Measurements from ENCODE around the gene DCP1B.

DCP1B gene

DNA sequence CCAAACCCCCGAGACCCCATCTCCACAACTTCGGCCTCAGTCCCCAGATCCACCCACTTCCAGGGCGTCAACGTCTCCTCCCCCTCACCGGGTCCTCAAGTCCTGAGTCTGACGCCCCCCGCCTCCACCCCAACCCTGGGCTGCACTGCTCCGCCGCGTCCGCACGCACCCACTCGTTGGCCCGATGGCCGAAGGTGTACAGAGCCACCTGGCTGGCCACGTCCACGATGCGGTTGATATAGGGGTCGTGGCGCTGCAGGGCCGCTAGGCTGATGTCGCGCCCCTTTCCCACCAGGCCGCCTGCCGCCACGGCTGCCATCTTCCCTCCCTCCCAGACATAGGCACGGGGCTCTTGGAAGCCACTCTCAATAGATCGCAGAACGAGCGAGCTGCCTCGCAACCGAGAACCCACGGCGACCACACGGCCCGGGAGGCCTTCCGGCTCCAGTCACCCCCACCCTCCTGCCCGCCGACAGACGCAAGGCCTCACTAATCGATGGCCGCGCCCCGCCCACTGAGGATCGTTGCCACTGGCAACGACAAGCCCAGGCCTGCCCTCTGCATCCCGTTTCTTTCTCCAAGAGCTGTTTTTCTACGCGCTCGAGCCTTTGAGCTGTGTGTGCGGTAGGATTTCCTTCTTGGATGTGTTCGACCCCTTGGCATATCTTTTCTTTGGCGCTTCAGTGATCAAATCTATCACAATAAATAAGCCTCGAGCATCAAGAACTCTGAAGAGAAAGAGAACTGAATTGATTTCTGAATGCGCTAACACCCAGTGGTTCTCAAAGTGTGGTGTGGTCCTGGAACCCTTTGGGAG lies at the start of gene DCP1B:
Gene DCP1B, minus strand, starts transcription at position 345 of the 817 bp plus-strand sequence. Its CDS starts 26 bp downstream, at position 319.
- ATAC-seq (peak; percentile 100), DNase-seq (peak; percentile 94)

DNA sequence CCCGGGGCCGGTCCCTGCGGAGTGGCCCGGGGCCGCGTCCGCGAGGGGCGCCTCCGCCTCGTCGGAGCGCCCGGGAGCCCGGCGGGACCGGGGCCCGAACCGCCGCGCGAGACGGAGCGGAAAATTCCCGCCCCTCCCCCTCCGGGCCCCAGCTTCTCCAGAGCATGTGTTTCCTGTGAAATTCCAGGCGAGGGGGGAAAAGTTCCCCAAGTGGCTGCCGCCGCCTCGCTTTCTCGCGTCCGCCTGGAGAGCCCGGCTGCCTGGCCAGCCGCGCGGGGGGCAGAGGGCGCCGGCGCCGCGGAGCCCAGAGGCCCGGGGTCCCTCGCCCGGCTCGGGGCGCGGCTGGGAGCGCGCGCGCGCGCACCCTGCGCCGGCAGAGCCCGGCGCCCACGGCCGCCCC lies 49.4 kb upstream of the DCP1B start:
- DNase-seq (no peak), ATAC-seq (no peak)

DNA sequence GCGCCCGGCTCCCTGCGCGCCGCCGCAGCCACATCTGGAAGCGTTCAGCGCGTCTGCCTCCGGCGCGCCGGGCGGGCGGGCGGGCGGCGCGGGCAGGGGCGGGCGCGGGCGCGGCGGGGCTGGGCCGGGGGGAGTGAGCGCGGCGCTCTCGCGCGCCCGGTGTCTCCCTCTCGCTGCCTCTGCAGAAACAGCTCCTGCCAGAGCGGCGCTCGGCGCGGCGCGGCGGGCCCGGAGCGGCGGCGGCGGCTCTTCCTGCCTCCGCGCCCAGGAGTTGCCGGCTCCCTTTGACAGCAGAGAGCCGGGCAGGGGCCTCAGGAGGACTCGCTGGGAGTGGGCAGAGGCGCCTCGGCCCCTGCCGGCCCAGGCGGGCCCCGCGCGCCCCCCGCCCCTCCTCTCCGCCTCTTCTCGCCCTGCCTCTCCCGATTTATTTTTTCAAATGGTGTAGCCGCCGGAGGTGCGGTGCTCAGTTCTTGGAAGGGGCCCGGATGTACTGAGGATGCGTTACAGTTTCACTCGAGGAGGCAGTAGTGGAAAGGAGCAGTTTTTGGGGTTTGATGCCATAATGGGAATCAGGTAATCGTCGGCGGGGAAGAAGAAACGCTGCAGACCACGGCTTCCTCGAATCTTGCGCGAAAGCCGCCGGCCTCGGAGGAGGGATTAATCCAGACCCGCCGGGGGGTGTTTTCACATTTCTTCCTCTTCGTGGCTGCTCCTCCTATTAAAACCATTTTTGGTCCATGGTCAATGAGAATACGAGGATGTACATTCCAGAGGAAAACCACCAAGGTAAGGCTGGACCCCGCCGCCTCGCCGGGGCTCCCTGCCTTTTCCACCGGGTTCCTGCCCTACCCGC lies 48.8 kb upstream of the DCP1B start, which contains the start of gene CACNA1C:
Gene CACNA1C, plus strand, starts transcription at position 162 of the 853 bp plus-strand sequence. Its CDS starts 576 bp downstream, at position 738.
- peak; percentile 43 for DNase-seq

DNA sequence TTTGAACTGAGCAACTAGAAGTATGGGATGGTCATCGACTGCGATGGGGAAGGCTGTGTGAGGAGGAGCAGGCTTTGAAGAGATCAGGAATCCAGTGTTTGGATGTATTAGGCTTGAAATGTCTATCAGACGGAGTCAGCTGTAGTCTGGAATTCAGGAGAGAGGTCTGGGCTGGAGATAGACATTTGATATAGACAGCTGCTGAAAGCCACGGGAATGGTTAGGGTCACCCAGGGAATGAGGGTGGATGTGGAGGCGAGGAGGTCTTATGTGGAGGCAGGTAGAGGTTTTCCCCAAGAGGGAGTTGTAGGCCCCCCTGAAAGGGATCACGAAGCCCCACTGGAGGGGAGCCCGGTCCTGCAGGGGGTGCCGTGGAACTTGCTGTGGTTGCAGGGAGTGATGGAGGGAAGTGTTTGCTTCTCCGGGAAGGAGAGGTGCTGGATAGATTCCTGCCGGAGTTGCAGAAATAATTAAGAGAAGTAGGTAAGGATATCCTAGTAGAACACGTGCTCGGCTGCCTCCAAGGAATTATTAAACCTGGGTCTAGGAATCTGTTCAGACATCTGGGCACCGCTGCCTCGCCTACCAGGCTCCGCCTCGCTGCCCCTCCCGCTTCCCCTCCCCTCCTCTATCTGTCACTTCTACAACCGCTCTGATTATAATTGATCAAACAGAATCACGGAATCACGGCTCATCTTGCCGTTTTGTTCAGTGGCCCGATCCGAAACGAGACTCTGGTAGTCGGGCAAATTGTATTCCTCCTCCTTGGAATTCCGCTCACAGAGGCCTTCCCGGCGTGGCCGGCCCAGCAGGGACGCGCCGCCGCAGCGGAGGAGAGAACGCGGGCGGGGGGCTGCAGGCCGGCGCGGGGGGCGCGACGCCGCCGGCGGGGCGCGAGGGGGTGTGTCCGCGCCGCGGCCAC lies 47.7 kb upstream of the DCP1B start:
- no peak for ATAC-seq
- no peak for DNase-seq

More for the DNA sequence above, 48.8 kb upstream of the DCP1B start, which contains the start of gene CACNA1C:
- ATAC-seq: peak; percentile 61

DNA sequence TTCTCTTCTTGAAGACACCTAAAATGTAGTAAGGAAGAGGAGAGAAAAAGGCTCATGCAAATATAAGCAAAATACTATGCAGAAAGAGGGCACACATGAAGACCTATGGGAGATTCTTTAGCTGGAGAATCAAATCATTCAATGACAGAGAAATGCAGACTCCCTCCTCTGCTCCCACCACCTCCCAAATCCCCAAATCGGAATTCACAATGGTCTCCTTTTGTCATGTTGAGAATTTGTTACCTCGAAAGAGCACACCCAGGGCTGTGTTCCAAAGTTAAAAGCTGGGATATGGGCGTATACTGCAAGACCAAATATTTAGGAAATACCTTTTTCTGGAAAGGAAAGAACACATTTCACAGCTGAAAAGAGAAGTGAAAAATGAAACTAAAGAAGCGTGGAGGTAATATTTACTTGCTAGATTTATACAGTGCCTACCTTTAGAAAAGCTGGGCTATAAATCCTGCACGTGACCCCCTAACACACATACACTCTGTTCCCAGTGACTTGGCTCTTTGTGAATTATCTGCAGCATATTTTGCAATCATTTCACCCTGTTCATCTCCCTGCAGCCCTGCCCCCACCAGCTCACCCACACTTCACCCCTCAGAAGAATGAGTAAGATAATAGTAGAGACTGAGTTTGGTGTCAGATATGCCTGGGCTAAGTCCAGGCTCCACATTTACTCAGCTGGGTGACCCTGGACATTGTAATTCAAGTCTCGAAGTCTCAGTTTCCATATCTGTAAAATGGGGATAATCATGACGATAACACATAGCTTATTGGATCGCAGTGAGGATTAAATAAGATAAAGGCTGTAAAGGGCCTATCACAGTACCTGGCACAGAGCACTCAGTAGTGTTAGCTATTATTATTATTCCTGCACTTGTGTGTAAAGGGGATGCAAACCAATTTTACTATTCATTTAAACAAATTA lies 45.6 kb upstream of the DCP1B start:
- DNase-seq: no peak
- no peak for ATAC-seq

DNA sequence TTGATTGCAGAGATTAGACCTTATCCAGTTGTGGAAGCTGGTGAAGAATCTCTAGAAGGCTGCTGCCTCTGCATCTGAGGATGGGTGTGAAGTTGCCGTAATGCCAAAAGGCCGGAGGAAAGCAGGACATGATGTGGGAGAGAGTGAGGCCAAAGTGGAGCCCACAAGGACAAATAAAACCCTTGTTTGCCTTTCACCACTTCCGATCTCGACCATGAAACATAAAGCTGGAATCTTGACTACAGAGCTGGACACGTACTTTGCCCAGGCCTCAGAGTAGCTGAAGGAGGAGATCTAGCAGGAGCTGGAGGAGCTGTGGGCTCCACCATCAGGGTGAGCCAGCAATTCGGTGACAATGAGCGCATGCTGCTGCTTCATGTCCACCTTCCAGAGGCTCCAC lies 43.5 kb upstream of the DCP1B start:
- no peak for ATAC-seq
- no peak for DNase-seq

DNA sequence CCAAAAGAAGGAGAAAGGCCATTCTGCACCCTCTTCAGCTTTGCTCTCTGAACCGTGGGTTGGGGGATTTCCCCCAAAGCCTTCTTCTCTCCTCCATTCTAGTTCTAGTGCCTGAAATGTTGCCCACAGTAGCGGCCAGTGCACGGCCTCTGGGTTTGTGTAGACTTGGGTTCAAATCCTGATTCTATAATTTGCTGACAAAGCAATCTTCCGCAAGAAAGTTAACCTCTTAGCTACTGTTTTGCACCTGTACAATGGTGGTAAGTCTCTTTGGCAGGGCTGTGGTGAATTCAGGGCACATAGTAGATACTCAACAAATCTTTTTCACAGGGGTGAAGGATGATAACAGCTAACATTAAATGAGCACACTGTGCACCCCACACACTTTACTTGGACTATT lies 42.7 kb upstream of the DCP1B start:
- DNase-seq: no peak

DNA sequence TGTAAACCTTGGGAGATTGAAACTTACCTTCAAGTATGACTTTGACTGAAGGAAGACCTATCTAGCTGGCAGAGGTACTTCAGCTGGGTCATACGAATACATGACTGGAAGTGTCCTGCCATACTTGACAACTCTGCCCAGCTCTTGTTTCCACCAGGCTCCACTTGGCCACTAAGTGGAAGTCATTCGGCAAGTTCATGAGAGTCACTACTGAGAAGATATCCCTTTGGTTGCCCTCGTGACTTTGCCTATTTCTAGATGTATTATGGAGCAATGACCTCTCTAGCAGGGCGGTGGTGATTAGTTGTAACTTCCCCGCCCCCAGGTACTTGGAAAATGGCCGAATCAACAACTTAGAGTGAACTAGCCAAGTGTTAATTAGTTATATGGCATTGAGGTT lies 39.9 kb upstream of the DCP1B start:
- ATAC-seq: no peak

More for the DNA sequence above, 42.7 kb upstream of the DCP1B start:
- no peak for ATAC-seq

DNA sequence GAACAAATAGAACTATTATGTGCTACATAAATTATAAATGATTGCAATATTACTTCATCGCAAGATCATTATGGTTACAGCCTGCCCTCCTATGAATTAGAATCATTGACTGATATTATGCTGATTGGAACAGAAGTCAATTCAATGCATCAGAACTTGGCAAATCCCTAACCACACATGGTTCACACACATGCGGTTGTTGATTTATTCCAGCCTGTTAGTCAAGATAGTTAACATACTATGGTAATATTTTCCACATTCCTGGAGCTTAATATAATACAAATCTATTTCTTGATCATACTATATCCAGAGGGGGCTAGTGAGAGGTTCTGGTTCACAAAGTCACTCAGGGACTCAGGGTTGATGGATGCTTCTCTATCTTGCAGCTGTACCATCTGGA lies 38.8 kb upstream of the DCP1B start:
- ATAC-seq (no peak), DNase-seq (no peak)

More for the DNA sequence above, 39.9 kb upstream of the DCP1B start:
- DNase-seq: no peak

DNA sequence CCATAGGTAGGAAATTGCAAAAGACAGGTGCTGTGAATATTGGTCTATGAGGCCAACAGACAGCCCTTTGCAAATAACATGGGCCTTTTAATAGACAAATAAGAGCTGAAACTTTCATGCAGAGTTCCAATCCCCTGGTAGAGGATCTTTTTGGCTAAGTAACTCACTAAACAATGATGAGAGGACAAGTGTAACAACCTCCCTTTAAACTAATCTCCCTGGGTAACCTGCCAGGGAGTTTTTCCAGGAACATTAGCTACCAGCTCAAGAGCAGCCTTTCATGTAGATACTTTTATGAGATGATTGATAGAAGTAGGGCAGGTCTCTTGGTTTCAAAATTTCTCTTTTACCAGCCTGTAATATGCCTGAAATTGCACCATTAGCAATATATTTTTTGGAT lies 34.8 kb upstream of the DCP1B start:
- ATAC-seq (no peak), DNase-seq (no peak)

DNA sequence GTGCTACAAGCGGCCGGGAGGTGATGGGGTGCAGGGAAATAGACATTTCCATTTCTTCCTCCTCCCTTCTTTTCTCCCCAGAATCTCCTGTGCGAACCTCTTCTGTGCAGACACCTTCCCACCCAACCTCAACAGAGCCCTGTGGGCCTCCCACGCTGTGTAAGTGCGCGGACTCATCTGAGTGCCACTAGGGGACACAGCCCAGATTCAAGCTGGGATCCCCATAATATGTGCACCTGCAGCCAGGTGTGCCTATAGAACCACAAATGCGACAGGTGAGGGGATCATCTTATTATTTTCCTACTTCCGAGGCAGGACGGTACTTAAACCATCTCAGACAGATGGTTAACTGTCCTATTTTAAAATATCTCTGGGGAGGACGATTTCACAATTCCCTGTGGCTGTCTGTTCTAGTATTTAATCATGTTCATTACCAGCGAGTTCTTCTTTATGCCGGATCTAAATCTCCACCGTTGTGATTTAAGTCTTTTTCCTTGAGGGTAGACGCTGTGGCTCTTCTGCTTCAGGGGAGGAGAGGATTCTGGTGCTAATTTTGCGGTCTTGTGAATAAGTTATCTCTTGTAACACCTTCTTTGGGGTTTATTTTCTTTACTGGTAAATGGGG lies 31.3 kb upstream of the DCP1B start:
- DNase-seq: no peak
- ATAC-seq: peak; percentile 6

DNA sequence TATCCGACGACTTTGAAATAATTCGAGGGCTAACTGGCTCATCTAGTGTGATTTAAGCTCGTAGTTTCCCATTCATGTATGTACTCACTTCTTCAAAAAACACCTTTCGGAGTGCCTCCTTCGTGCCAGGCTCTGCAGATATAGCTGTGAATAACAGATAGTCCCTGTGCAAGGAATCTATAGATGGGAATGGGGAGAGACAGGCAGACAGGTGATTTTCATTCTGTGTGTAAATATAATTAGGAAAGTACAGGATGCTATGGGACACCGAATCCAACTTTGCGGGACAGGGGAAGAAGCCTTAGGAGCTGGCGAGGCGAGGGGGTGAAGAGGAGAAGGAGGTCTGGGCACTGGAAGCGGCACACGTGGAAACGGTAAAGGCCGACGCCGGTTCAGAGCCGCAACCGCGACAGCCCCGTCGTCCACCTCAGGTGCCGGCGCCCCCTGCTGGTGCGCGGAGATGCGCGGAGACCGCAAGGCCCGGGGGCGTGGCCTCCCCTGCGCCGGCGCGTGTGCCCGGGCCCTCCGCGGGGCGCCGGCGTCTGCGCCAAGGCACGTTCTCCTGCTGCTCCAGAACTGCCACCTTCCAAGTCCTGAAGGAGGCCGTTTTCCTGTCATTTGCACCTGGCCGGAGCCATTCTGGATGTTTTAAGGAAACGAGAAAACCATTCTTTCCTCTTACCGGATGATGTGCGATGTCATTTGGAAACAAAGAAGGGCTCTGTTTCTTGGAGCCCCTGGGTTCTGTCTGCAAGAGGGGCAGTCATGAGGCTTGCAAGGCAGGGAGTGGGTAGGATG lies 30.6 kb upstream of the DCP1B start:
- DNase-seq: peak; percentile 93

DNA sequence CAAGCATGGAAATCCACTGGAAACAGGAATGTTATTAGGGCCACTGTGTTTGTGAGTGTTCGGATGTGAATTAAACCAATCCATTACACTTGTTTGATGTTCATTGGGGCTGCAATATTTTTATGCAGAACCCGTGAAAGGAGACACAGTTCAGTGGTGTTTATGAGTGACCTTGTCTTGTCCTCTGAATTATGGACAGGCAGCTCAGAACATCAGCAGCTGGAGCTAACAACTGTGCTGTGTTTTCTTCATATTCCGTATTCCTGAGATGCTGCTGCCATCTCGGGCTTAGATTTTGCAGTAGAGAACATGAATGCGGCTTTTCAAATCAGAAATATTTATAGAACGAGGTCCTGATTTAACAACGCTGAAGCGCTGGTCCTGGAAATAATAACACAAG lies 28.2 kb upstream of the DCP1B start:
- ATAC-seq: no peak
- no peak for DNase-seq

More for the DNA sequence above, 30.6 kb upstream of the DCP1B start:
- peak; percentile 87 for ATAC-seq

DNA sequence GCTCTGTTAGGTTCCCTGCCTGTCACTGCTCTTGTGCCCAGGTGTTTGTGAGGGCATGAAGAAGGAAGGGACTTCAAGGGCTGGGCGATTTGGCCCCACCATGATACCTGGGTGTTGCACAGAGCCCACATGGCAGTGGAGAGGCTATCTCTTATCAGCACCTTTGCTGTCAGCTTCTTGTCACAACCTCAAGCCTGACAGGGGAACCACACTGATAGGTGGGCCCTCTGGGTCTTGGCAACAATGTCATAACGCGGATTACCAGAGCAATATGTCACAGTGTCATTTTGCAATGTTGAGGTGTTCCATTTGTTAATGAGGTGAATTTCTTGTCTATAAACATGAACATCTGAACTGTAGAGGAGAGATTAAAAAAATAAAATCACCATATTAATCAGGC lies 25.6 kb upstream of the DCP1B start:
- ATAC-seq: no peak
- no peak for DNase-seq

DNA sequence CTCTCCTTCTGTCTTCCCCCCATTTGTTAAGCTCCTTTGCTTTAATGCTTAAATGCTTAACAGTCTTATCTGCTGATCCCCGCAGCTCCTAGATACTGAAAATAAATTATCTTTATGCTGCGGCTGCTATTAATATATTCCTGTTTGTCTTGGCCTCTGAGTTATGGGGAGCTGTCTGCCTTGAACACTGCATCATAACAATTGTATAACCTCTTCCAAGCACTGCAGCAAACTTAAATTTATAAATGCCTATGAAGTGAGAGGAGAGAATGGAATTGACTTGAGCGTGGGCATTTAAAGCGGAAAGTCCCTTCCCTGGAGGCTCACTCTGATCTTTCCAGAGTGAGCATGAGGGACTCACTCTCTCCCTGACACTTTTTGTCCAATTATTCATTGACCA lies 23.1 kb upstream of the DCP1B start:
- ATAC-seq (no peak), DNase-seq (no peak)

DNA sequence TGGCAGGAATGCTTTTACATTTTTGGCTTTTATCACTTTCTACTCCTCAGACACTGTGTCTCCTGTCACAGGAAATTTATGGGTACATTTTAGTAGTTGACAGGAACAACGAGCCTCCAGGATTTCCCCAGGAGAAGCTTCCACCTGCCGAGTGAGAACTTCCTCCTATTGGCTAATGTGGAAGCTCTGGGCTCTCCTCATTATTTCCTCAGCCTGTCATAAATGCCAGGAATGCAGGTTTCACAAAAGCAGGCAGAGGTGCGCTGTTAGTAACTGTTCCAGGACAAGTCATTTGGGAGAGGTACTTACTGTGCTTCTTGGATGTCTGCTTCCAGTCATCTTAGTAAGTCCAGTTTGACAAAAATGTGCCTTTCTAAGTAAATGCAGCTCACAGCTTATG lies 19.1 kb upstream of the DCP1B start:
- ATAC-seq (no peak), DNase-seq (no peak)

DNA sequence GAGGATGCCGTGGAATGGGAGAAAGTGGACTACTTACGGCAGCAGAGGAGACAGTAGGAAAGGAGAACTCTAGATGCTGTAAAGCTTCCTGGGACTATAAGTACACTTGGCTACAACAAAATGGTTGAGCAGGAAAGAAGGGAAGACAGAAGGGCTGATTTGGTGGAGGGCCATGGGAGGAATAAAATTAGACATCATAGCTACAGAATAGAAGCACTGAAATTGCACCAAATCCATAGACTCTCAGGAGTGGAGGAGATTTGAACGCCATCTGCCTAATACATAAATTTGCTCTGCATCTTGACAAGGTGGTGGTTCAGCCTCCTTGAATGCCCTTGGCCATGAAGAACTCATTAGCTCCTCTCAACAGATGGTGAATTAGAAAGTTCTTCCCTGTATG lies 16.3 kb upstream of the DCP1B start:
- DNase-seq (no peak), ATAC-seq (no peak)

DNA sequence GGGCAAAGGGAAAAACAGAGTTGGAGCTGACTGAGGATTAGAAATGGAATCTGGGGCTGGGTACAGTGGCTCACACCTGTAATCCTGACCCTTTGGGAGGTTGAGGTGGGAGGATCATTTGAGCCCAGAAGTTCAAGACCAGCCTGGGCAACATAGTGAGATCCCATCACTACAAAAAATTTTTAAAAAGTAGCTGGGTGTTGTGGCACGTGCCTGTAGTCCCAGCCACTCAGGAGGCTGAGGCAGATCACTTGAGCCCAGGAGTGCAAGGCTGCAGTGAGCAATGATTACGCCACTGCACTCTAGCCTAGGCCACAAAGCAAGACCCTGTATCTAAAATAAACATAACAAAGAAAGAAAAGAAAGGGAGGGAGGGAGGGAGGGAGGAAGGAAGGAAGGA lies 14.9 kb upstream of the DCP1B start:
- DNase-seq (no peak), ATAC-seq (no peak)

DNA sequence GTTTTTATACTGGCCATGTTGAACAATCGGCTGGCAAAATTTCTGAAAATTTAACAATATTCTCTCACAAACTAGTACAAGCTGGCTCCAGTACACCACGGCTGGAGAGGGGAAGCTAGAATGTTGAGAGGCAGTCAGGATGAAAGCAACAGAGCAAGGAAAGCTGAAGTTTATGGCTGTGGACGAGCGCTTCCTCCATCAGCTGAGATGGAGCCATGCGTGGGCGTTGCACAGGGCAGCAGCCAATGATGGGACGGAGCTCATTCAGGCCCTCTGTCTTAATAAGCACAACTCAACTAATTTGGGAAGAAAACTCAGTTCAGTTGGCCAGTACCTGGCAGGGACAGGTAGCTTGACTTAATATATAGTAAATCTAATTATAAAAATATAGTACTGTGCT lies 14.1 kb upstream of the DCP1B start:
- no peak for DNase-seq
- ATAC-seq: no peak
